GM12878 (cell line): Measurements from ENCODE around the gene GSTA4. TPM values are rescaled to one million over a fixed set of nuclear protein-coding genes. Genes with fewer than 3 reads are reported as not detected.
"Not testable (repeated sequence)": the region's sequence is repeated elsewhere in the genome, so short reads cannot be mapped to it uniquely, and the experiment has no call there.

Experiments
- ATAC-seq: fragments of 200-7000 bp; cut with Tn5 transposase; 3 replicates; pipeline ENCODE4 v1.9.1; 2020; ENCODE audit warnings: mild to moderate bottlenecking, moderate library complexity
- BruUV-seq: library from RNA; stranded (reverse); fragments of 400-500 nt; replicated peaks from 2 replicates; lab custom pipeline; 2021; lab: Mats Ljungman, UMichigan
- CTCF ChIA-PET: fragments of 300-600 bp; sonication (Branson Sonifier 250); formaldehyde crosslinking; extraction: SDS; loops from one replicate; lab custom pipeline; 2021; ENCODE audit warnings: inconsistent platforms; lab: Yijun Ruan, JAX
- POLR2A ChIA-PET: fragments of 350-600 bp; formaldehyde crosslinking; extraction: SDS; loops from one replicate; lab custom pipeline; 2021; ENCODE audit warnings: inconsistent platforms; lab: Charles Lee
- RAD21 ChIA-PET: fragments of 300-600 bp; sonication (Branson Sonifier 250); formaldehyde crosslinking; loops from one replicate; lab custom pipeline; 2023; ENCODE audit warnings: antibody characterized with exemption; ENCODE audit not compliant: unreplicated experiment; lab: Charles Lee
- SMC1A ChIA-PET: fragments of 300-600 bp; sonication (Branson Sonifier 250); formaldehyde crosslinking; loops from one replicate; lab custom pipeline; 2023; ENCODE audit not compliant: unreplicated experiment, uncharacterized antibody; lab: Charles Lee
- DNase-seq: peaks from one replicate; pipeline ENCODE4 v3.0.0-alpha.2; 2011; ENCODE audit warnings: low read depth, low spot score
- FAIRE-seq: peaks from 3 replicates; lab custom pipeline; 2011; peaks lifted over from hg19 to GRCh38; lab: Jason Lieb, UNC
- H2AFZ ChIP-seq: 2 replicates; pipeline ENCODE4 v1.6.0; 2011; ENCODE audit warnings: low read depth, low read length, control low read depth; ENCODE audit not compliant: control insufficient read depth
- H3K27ac ChIP-seq: 2 replicates; pipeline ENCODE4 v1.5.1; 2011; ENCODE audit warnings: control low read depth; ENCODE audit not compliant: control insufficient read depth, insufficient read depth
- H3K27me3 ChIP-seq, 2 experiments: replicated peaks in 1 of 2; 2 replicates each; pipeline versions ENCODE4 v1.6.0 to v1.6.1; 2011; ENCODE audit warnings: low read length in 1 of 2; ENCODE audit not compliant: control insufficient read depth in 2 of 2, insufficient read depth in 2 of 2
- H3K36me3 ChIP-seq, 2 experiments: 2 replicates each; pipeline ENCODE4 v1.5.1; 2011; ENCODE audit warnings: low read length in 1 of 2; ENCODE audit not compliant: control insufficient read depth in 2 of 2, insufficient read depth in 2 of 2
- H3K4me1 ChIP-seq: 2 replicates; pipeline ENCODE4 v1.6.1; 2011; ENCODE audit warnings: mild to moderate bottlenecking, low read length, moderate library complexity, mixed read lengths; ENCODE audit not compliant: control insufficient read depth, insufficient read depth
- H3K4me2 ChIP-seq: 2 replicates; pipeline ENCODE4 v1.6.0; 2011; ENCODE audit warnings: control low read depth; ENCODE audit not compliant: control insufficient read depth, insufficient read depth
- H3K4me3 ChIP-seq: fragments of 200-600 bp; sonication (generic); 2 replicates; pipeline ENCODE4 v1.5.1; 2016
- H3K79me2 ChIP-seq: 2 replicates; pipeline ENCODE4 v1.6.0; 2011; ENCODE audit warnings: low read length; ENCODE audit not compliant: control insufficient read depth, insufficient read depth
- H3K9ac ChIP-seq: 2 replicates; pipeline ENCODE4 v1.8.0; 2011; ENCODE audit warnings: low read length, control low read depth, mixed read lengths; ENCODE audit not compliant: control insufficient read depth, insufficient read depth
- H3K9me3 ChIP-seq: replicated peaks from 3 replicates; pipeline ENCODE4 v1.5.1; 2011; ENCODE audit warnings: mild to moderate bottlenecking, low read length; ENCODE audit not compliant: control insufficient read depth, insufficient read depth
- H4K20me1 ChIP-seq: 2 replicates; pipeline ENCODE4 v1.6.0; 2011; ENCODE audit not compliant: control insufficient read depth, insufficient read depth
- BMI1 ChIP-seq: fragments of 450-650 bp; IDR thresholded peaks from 2 replicates; pipeline ENCODE4 v1.6.1; 2016; ENCODE audit warnings: mild to moderate bottlenecking, moderate library complexity, borderline replicate concordance
- E2F8 ChIP-seq: fragments of 450-650 bp; IDR thresholded peaks from 2 replicates; pipeline ENCODE4 v1.6.1; 2018; ENCODE audit warnings: mild to moderate bottlenecking, low read depth, moderate library complexity; ENCODE audit not compliant: partially characterized antibody
- EED ChIP-seq: sonication (generic); IDR thresholded peaks from 2 replicates; pipeline ENCODE4 v1.6.1; 2016; ENCODE audit warnings: antibody characterized with exemption, low read depth
- JUND ChIP-seq: IDR thresholded peaks from 2 replicates; pipeline ENCODE4 v1.6.1; 2012; ENCODE audit warnings: low read depth, mild to moderate bottlenecking, low read length, improper control_type of control experiment, moderate library complexity
- MXI1 ChIP-seq: fragments of 150-350 bp; IDR thresholded peaks from 2 replicates; pipeline ENCODE4 v1.6.1; 2011; ENCODE audit warnings: low read depth, mild to moderate bottlenecking, inconsistent platforms, low read length, improper control_type of control experiment
- USF1 ChIP-seq: IDR thresholded peaks from 2 replicates; pipeline ENCODE4 v1.6.1; 2011; ENCODE audit warnings: borderline replicate concordance, low read depth, mild to moderate bottlenecking, moderate library complexity, mixed read lengths, low read length; ENCODE audit not compliant: insufficient read depth; ENCODE audit errors: extremely low read length
- YY1 ChIP-seq: IDR thresholded peaks from 2 replicates; pipeline ENCODE4 v1.6.1; 2011; ENCODE audit warnings: low read depth, mild to moderate bottlenecking, low read length
- ZNF592 ChIP-seq: fragments of 450-650 bp; IDR thresholded peaks from 2 replicates; pipeline ENCODE4 v1.6.1; 2017; ENCODE audit warnings: mild to moderate bottlenecking, moderate library complexity
- WGBS: methylation state at CpG from one replicate; pipeline ENCODE4 v1.1.6; 2016; ENCODE audit warnings: low lambda C conversion rate; ENCODE audit not compliant: insufficient replicate concordance, insufficient coverage; ENCODE audit errors: missing lambda C conversion rate; 5-methylcytosine and 5-hydroxymethylcytosine counted together
- in situ Hi-C: fragments of 300-500 bp; cut with MboI; formaldehyde crosslinking; loops from 9 replicates; pipeline ENCODE4 v1.14.3; 2018; ENCODE audit warnings: mixed read lengths
- intact Hi-C: fragments of 100-400 bp; cut with micrococcal nuclease; formaldehyde crosslinking; loops from one replicate; pipeline ENCODE4 v1.14.2; 2022; ENCODE audit not compliant: unreplicated experiment
- polyA plus RNA-seq, 11 experiments: library from polyadenylated mRNA; depleted of rRNA in 4 of 11; unstranded in 6 of 11; stranded (reverse) in 5 of 11; fragments of >200 nt; fragmentation: Nextera tagmentation in 4 of 11; fragmentation: Illumina TruSeq in 1 of 11; extraction: Ambion mirVana in 4 of 11; extraction: Trizol in 1 of 11; gene quantifications; 1 replicate in 1 of 11; 2 replicates in 10 of 11; pipeline versions ENCODE4 v1.2.1 to v1.2.3, GENCODE V29; 2011 to 2016; ENCODE audit warnings: inconsistent platforms in 2 of 11, missing spikeins in 2 of 11, low read depth in 1 of 11
- total RNA-seq, 4 experiments: library from RNA; depleted of rRNA in 3 of 4; stranded (reverse); fragments of >200 nt in 3 of 4; fragmentation: Illumina TruSeq in 1 of 4; extraction: Trizol in 1 of 4; gene quantifications; 2 replicates each; pipeline versions ENCODE4 v1.2.1 to v1.2.3, GENCODE V29; 2013 to 2021

The GSTA4 gene
- total and polyA plus RNA-seq, 10 of the 15 experiments (the other 5 are each of a cell fraction or from before 2014, with no cell fraction given) = 1.9 to 9.7 (median 4.4) TPM

- H3K27me3 ChIP-seq, H3K9ac ChIP-seq, H3K4me2 ChIP-seq, DNase-seq, H3K4me1 ChIP-seq, BruUV-seq, in situ Hi-C loops, ATAC-seq, SMC1A ChIA-PET, H4K20me1 ChIP-seq, H3K4me3 ChIP-seq, H3K36me3 ChIP-seq, intact Hi-C loops, RAD21 ChIA-PET, H3K79me2 ChIP-seq, H2AFZ ChIP-seq, POLR2A ChIA-PET, FAIRE-seq, H3K27ac ChIP-seq, H3K9me3 ChIP-seq: not testable (repeated sequence)
- 58% methylated on average over 9 of the region's 10 CpGs for WGBS
- CTCF ChIA-PET = interaction anchor here (0.6 kb wide), 1 partner anchor 55 kb away, joined by 3 read pairs; no protein-coding TSS in a partner anchor
Measured at GRCh38 chr6:52942821-52943220, 52.3 kb downstream of the GSTA4 start.

GRCh38 chr6:52942221-52942620 lies 52.9 kb downstream of the GSTA4 start:
- no peak for ATAC-seq
- RAD21 ChIA-PET = no interaction called here
- TF ChIP-seq E2F8 = no peak
- no peak for TF ChIP-seq JUND
- no peak for TF ChIP-seq USF1
- TF ChIP-seq EED = no peak
- no peak for TF ChIP-seq BMI1
- TF ChIP-seq YY1 = no peak
- TF ChIP-seq ZNF592 = no peak
- TF ChIP-seq MXI1 = no peak
- TF ChIP-seq, all 136 proteins: peak for 0
- no peaks in the 10 kb centered on the region for H3K9me3 ChIP-seq
- BruUV-seq = no TSS peak
- H2AFZ ChIP-seq = no peak overlapping the region
- no peak for DNase-seq
- ChIA-PET POLR2A (no interaction called here), CTCF (interaction anchor here (0.6 kb wide), 1 partner anchor 54 kb away, joined by 3 read pairs; no protein-coding TSS in a partner anchor), SMC1A (no interaction called here)
- FAIRE-seq = no peak
- H3K9ac ChIP-seq = no peak overlapping the region
- intact Hi-C loops = no loop called here
- no peaks in the 10 kb centered on the region for H3K4me1 ChIP-seq
- no peak overlapping the region for H3K4me2 ChIP-seq
- in situ Hi-C loops = no loop called here
- H3K27me3 ChIP-seq = no peaks in the 10 kb centered on the region
- no peaks in the 10 kb centered on the region for H3K79me2 ChIP-seq
- H3K27ac ChIP-seq = no peak overlapping the region
- WGBS = 45% methylated on average over 4 of the region's 4 CpGs
- no peaks in the 10 kb centered on the region for H3K36me3 ChIP-seq
- H4K20me1 ChIP-seq = no peaks in the 10 kb centered on the region
- H3K4me3 ChIP-seq = no peak overlapping the region
